ENCODE measurements around the gene MYEF2. TPM values are rescaled to one million over a fixed set of nuclear protein-coding genes. Genes with fewer than 3 reads are reported as not detected.

MYEF2 gene
- total and polyA plus RNA-seq, 2 of the 8 experiments (the other 6 are each of a cell fraction or from before 2014, with no cell fraction given) = 18.9 to 79.2 TPM

DNA sequence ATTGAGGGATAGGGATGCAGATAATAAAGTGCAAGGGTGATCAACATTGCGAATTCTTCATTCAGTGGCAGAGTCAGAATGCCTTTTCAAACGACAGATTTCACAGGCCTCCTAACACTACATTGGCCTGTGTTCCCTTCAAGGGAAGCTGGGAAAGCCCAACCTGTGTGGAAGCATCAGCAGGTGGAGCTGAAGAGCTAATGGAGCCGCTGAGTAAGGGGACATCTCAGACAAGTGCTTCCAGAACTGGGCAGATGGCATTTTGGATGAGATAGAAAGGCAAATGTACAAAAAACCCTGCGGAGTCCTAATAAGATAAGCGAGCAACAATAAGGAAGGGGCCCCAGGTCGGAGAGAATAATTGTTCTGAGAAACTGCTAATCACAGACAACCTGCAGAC, 65.9 kb downstream of the MYEF2 start:
- H2AK5ac ChIP-seq (ENCODE audit: low read depth, low read length) = no peak overlapping the region
- no peak overlapping the region for H3K4me3 ChIP-seq (ENCODE audit: extremely low read depth in 1 of 4, insufficient read depth in 2 of 4, low read depth in 3 of 4, low read length in 4 of 4)
- no peaks in the 10 kb centered on the region for H4K20me1 ChIP-seq (replicated peaks in 1 of 2; ENCODE audit: control insufficient read depth in 1 of 2, insufficient read depth in 2 of 2, low read length in 2 of 2)
- WGBS, 2 experiments (ENCODE audit: extremely low coverage in 1 of 2, insufficient coverage in 1 of 2, insufficient read length in 1 of 2, insufficient replicate concordance in 2 of 2, low coverage in 1 of 2, low lambda C conversion rate in 2 of 2, missing lambda C conversion rate in 1 of 2) = 29% methylated on average over 6 of the region's 6 CpGs; no CpG with 5 or more reads in 1 of the 2 experiments
- H3K56ac ChIP-seq (replicated peaks; ENCODE audit: insufficient read length, low read depth, low read length) = no peak overlapping the region
- no peaks in the 10 kb centered on the region for H3K27me3 ChIP-seq (replicated peaks in 1 of 4; ENCODE audit: control insufficient read depth in 3 of 4, extremely low read depth in 1 of 4, insufficient read depth in 3 of 4, low read length in 3 of 4)
- no peak overlapping the region for H2BK120ac ChIP-seq (replicated peaks; ENCODE audit: low read depth, low read length)
- H3K79me2 ChIP-seq (ENCODE audit: control insufficient read depth in 1 of 2, insufficient read depth in 2 of 2, low read length in 2 of 2) = no peaks in the 10 kb centered on the region
- FAIRE-seq = peak; percentile 96
- H3K18ac ChIP-seq (ENCODE audit: extremely low read depth, low read length) = no peak overlapping the region
- DNase-seq (ENCODE audit: low read depth in 1 of 2, low spot score in 2 of 2) = peak; percentile 29 to 57
- H3K36me3 ChIP-seq (ENCODE audit: control insufficient read depth in 2 of 4, insufficient read depth in 4 of 4, low read length in 3 of 4) = no peaks in the 10 kb centered on the region
- no peak overlapping the region for H3K23ac ChIP-seq (ENCODE audit: insufficient read length)
- H2BK20ac ChIP-seq (ENCODE audit: low read length) = no peak overlapping the region
- no peak overlapping the region for H3K4ac ChIP-seq (replicated peaks; ENCODE audit: insufficient read length, low read depth, low read length)
- TF ChIP-seq, protein P1, sequence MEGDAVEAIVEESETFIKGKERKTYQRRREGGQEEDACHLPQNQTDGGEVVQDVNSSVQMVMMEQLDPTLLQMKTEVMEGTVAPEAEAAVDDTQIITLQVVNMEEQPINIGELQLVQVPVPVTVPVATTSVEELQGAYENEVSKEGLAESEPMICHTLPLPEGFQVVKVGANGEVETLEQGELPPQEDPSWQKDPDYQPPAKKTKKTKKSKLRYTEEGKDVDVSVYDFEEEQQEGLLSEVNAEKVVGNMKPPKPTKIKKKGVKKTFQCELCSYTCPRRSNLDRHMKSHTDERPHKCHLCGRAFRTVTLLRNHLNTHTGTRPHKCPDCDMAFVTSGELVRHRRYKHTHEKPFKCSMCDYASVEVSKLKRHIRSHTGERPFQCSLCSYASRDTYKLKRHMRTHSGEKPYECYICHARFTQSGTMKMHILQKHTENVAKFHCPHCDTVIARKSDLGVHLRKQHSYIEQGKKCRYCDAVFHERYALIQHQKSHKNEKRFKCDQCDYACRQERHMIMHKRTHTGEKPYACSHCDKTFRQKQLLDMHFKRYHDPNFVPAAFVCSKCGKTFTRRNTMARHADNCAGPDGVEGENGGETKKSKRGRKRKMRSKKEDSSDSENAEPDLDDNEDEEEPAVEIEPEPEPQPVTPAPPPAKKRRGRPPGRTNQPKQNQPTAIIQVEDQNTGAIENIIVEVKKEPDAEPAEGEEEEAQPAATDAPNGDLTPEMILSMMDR (IDR thresholded peaks at IDR 0.05; ENCODE audit: control extremely low read depth in 1 of 3, insufficient read depth in 1 of 3, low read depth in 1 of 3, low read length in 3 of 3) = peak; percentile 71 to 84 (median 81)
- TF ChIP-seq NANOG (IDR thresholded peaks at IDR 0.05; ENCODE audit: insufficient read depth, low read depth, low read length, poor library complexity, severe bottlenecking) (no peak), RAD21 (IDR thresholded peaks at IDR 0.05 in 1 of 2, conservative IDR thresholded peaks at IDR 0.05 in 1 of 2; ENCODE audit: low read depth in 2 of 2, low read length in 2 of 2) (peak; percentile 84 to 89)
- no peak overlapping the region for H2BK15ac ChIP-seq (ENCODE audit: low read length)
- no peak overlapping the region for H2BK12ac ChIP-seq (ENCODE audit: low read depth, low read length)
- H4K8ac ChIP-seq (ENCODE audit: extremely low read depth, insufficient read depth, low read length) = no peak overlapping the region
- no peak overlapping the region for H3K9ac ChIP-seq (replicated peaks in 1 of 4; ENCODE audit: extremely low read depth in 1 of 4, low read depth in 3 of 4, low read length in 3 of 4)
- no peak overlapping the region for H3K4me2 ChIP-seq (ENCODE audit: insufficient read depth in 1 of 2, low read depth in 2 of 2, low read length in 2 of 2)
- peak overlapping the region; percentile 83; the same call in 1 of the 2 replicates for H2AFZ ChIP-seq (ENCODE audit: low read length)
- no peak overlapping the region for H4K5ac ChIP-seq (ENCODE audit: insufficient read length, low read depth, low read length)
- no peaks in the 10 kb centered on the region for H3K23me2 ChIP-seq (ENCODE audit: low read depth, low read length)
- H3K79me1 ChIP-seq (ENCODE audit: low read depth, low read length) = no peaks in the 10 kb centered on the region
- peaks cover 1 to 6% (median 2%) of the 10 kb centered on the region in 4 experiments; a peak in 4 of 7 replicates for H3K4me1 ChIP-seq (replicated peaks in 1 of 4; ENCODE audit: control insufficient read depth in 3 of 4, insufficient read depth in 4 of 4, low read length in 3 of 4)
- POLR2A ChIA-PET (ENCODE audit: partially characterized antibody) = interaction anchor here (0.9 kb wide), 1 partner anchor 21 kb away, joined by 3 read pairs; no protein-coding TSS in a partner anchor
- no peak overlapping the region for H4K91ac ChIP-seq (replicated peaks; ENCODE audit: insufficient read length, low read length)
- H3K14ac ChIP-seq (ENCODE audit: insufficient read length) = no peak overlapping the region
- CTCF ChIA-PET (ENCODE audit: partially characterized antibody) = interaction anchor here (0.6 to 7.3 kb wide), 30 partner anchors 8 to 323 kb away, joined by 3 to 82 read pairs (median 4); partner anchors contain the start of gene SLC24A5
- H2BK5ac ChIP-seq (ENCODE audit: low read depth, low read length) = no peak overlapping the region
- H3K27ac ChIP-seq (ENCODE audit: low read depth, low read length) = no peak overlapping the region
- no peaks in the 10 kb centered on the region for H3K9me3 ChIP-seq (ENCODE audit: insufficient read depth in 2 of 2, low read depth in 1 of 2, low read length in 1 of 2)
